Stimulated activated naive CD8-positive, alpha-beta T cell treated with anti-CD3 and anti-CD28 coated beads, Interleukin-15, amount 100 ng/mL, for 72 hours (primary cell): ENCODE results near the gene C1QTNF1.
A peak's percentile ranks its signal among the peaks of the same experiment; 100 is the strongest.

ENCODE experiments used
- ATAC-seq: fragments of 150-1000 bp; cut with Tn5 transposase; 2 replicates; pipeline ENCODE4 v1.10.0; 2021; ENCODE audit warnings: mild to moderate bottlenecking, moderate library complexity
- DNase-seq, 2 donors: peaks; one replicate each; pipeline ENCODE4 v3.0.0; 2021 to 2022
- H3K27ac Mint-ChIP-seq, 2 donors: one replicate each; pipeline ENCODE4 v1.8.0; 2022; ENCODE audit warnings: mild to moderate bottlenecking in 2 of 2, mixed read lengths in 2 of 2, moderate library complexity in 2 of 2
- H3K27me3 Mint-ChIP-seq: one replicate; pipeline ENCODE4 v1.8.0; 2022; ENCODE audit warnings: mixed read lengths
- H3K4me1 Mint-ChIP-seq: one replicate; pipeline ENCODE4 v1.8.0; 2022; ENCODE audit warnings: mild to moderate bottlenecking, mixed read lengths
- H3K4me3 Mint-ChIP-seq, 2 donors: one replicate each; pipeline ENCODE4 v1.8.0; 2022; ENCODE audit warnings: mild to moderate bottlenecking in 2 of 2, mixed read lengths in 2 of 2, moderate library complexity in 1 of 2
- H3K9me3 Mint-ChIP-seq, 2 donors: one replicate each; pipeline ENCODE4 v1.8.0; 2022; ENCODE audit warnings: mixed read lengths in 2 of 2

Gene C1QTNF1

DNA sequence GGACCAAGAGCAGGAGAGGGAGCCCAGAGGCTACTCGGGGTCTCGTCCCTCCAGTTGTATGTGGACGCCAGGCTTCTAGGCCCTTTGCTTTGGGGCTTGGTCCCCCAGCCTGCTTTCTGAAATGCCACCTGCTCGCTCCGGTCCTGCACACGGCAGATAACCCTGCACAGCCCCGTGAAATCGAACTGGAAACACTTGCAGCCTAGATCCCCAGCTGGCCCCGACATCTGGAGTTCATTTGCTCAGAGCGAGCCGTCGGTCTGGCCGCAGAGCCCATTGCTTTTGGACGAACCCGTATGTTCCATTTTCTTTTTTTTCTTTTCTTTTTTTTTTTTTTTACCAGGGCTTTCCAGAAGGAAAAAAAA is 22.9 kb downstream of the C1QTNF1 start:
- H3K4me1 Mint-ChIP-seq: peaks cover 7% of the 10 kb centered on the region
- no peak overlapping the region for H3K4me3 Mint-ChIP-seq
- no peak overlapping the region for H3K27ac Mint-ChIP-seq
- peaks cover 19% of the 10 kb centered on the region for H3K27me3 Mint-ChIP-seq
- ATAC-seq (no peak), DNase-seq (no peak)
- H3K9me3 Mint-ChIP-seq: peaks cover 0 to 5% of the 10 kb centered on the region in 2 donors

DNA sequence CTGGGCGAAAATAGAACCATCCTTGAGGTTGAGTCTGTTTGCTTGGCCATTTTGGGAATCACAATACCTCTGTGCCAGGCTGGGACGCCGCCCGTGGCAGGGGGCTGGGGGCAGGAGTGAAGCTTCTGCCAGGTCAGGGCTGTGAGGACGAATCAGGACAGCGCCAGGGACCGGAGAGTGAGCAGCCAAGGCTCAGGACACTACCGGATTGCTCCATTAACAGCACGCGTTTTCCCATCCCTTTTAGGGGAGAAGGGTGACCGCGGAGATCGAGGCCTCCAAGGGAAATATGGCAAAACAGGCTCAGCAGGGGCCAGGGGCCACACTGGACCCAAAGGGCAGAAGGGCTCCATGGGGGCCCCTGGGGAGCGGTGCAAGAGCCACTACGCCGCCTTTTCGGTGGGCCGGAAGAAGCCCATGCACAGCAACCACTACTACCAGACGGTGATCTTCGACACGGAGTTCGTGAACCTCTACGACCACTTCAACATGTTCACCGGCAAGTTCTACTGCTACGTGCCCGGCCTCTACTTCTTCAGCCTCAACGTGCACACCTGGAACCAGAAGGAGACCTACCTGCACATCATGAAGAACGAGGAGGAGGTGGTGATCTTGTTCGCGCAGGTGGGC is 23.4 kb downstream of the C1QTNF1 start:
- no peak for ATAC-seq
- Mint-ChIP-seq H3K4me3 (no peak overlapping the region), H3K27ac (no peak overlapping the region), H3K9me3 (peaks cover 0 to 5% of the 10 kb centered on the region in 2 donors), H3K4me1 (peaks cover 7% of the 10 kb centered on the region), H3K27me3 (peaks cover 19% of the 10 kb centered on the region)
- DNase-seq: no peak

DNA sequence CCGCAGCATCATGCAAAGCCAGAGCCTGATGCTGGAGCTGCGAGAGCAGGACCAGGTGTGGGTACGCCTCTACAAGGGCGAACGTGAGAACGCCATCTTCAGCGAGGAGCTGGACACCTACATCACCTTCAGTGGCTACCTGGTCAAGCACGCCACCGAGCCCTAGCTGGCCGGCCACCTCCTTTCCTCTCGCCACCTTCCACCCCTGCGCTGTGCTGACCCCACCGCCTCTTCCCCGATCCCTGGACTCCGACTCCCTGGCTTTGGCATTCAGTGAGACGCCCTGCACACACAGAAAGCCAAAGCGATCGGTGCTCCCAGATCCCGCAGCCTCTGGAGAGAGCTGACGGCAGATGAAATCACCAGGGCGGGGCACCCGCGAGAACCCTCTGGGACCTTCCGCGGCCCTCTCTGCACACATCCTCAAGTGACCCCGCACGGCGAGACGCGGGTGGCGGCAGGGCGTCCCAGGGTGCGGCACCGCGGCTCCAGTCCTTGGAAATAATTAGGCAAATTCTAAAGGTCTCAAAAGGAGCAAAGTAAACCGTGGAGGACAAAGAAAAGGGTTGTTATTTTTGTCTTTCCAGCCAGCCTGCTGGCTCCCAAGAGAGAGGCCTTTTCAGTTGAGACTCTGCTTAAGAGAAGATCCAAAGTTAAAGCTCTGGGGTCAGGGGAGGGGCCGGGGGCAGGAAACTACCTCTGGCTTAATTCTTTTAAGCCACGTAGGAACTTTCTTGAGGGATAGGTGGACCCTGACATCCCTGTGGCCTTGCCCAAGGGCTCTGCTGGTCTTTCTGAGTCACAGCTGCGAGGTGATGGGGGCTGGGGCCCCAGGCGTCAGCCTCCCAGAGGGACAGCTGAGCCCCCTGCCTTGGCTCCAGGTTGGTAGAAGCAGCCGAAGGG is 24.2 kb downstream of the C1QTNF1 start:
- Mint-ChIP-seq H3K27me3 (peaks cover 19% of the 10 kb centered on the region), H3K27ac (no peak overlapping the region), H3K4me1 (peaks cover 7% of the 10 kb centered on the region), H3K4me3 (no peak overlapping the region), H3K9me3 (peaks cover 1 to 4% of the 10 kb centered on the region in 2 donors)
- DNase-seq (no peak), ATAC-seq (no peak)

DNA sequence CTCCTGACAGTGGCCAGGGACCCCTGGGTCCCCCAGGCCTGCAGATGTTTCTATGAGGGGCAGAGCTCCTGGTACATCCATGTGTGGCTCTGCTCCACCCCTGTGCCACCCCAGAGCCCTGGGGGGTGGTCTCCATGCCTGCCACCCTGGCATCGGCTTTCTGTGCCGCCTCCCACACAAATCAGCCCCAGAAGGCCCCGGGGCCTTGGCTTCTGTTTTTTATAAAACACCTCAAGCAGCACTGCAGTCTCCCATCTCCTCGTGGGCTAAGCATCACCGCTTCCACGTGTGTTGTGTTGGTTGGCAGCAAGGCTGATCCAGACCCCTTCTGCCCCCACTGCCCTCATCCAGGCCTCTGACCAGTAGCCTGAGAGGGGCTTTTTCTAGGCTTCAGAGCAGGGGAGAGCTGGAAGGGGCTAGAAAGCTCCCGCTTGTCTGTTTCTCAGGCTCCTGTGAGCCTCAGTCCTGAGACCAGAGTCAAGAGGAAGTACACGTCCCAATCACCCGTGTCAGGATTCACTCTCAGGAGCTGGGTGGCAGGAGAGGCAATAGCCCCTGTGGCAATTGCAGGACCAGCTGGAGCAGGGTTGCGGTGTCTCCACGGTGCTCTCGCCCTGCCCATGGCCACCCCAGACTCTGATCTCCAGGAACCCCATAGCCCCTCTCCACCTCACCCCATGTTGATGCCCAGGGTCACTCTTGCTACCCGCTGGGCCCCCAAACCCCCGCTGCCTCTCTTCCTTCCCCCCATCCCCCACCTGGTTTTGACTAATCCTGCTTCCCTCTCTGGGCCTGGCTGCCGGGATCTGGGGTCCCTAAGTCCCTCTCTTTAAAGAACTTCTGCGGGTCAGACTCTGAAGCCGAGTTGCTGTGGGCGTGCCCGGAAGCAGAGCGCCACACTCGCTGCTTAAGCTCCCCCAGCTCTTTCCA is 25.1 kb downstream of the C1QTNF1 start:
- Mint-ChIP-seq H3K27ac (peak overlapping the region in 1 of 2 donors; percentile 82), H3K4me3 (no peak overlapping the region), H3K4me1 (peaks cover 7% of the 10 kb centered on the region), H3K9me3 (peaks cover 10 to 12% of the 10 kb centered on the region in 2 donors), H3K27me3 (peaks cover 19% of the 10 kb centered on the region)
- ATAC-seq: no peak
- no peak for DNase-seq

DNA sequence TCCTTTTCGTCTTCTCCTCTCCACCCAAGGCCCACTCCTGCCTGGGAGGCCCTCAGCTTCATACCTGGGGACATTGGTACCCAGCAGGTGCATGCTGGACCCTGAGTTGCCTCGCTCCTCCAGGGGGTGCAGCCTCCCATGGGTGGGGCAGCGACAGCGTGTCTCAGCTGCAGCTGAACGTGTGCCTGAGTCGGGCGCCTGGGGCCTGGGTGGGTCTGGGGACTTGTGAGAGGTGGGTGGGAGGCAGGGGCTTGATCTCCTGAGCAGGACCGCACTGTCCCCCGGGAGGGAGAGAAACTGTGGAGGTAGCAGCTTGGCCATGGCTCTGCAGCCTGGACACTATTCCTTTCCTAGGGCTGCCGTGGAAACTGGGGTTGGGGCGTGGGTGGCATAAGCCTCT is 25.9 kb downstream of the C1QTNF1 start:
- Mint-ChIP-seq H3K4me1 (peaks cover 7% of the 10 kb centered on the region), H3K9me3 (peaks cover 14 to 17% of the 10 kb centered on the region in 2 donors), H3K27ac (peak overlapping the region in 1 of 2 donors; percentile 82), H3K27me3 (peaks cover 14% of the 10 kb centered on the region), H3K4me3 (no peak overlapping the region)
- ATAC-seq: no peak
- no peak for DNase-seq

DNA sequence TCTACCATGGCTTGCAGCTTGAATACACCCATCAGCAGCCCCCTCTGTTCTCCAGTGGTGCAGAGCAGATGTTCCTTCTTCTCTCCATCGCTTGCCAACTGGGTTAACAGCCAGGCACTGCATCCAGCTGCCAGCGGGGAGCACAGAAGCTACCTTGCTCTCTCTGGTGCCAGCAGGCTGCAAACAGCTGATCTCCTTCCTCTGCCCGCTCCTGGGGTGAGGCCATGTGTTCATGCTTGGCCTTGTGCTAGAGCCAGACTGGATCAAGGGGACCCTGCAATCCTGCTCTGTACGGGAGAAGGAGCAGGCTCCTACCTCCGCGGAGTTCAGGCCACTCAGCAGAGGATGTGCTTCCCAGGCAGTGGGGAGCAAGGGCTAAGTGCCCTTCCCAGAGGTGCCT is 26.6 kb downstream of the C1QTNF1 start:
- H3K4me3 Mint-ChIP-seq: no peak overlapping the region
- DNase-seq (no peak), ATAC-seq (no peak)
- H3K9me3 Mint-ChIP-seq: peaks cover 14 to 17% of the 10 kb centered on the region in 2 donors
- peaks cover 7% of the 10 kb centered on the region for H3K27me3 Mint-ChIP-seq
- peaks cover 4% of the 10 kb centered on the region for H3K4me1 Mint-ChIP-seq
- H3K27ac Mint-ChIP-seq: no peak overlapping the region

DNA sequence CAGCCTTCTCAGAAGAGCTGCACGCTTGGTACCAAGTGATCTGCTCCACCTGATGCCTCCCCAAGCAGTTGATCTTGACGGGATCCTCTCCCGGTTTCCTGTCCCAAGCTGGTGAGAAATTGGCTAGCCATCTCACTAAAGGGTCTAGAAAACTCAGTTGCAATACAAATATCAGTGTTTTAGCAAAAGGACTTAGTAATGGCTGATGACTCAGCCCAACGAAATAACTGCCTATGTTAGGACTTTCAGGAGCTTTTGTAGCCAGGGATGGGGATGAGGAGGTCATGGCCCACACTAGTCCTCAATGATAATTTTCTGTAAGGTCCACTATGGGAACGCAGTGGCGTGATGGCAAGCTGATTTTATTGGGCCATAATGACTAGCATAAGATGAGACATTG is 27.3 kb downstream of the C1QTNF1 start:
- H3K27ac Mint-ChIP-seq: peak overlapping the region in 1 of 2 donors; percentile 86
- peaks cover 14 to 17% of the 10 kb centered on the region in 2 donors for H3K9me3 Mint-ChIP-seq
- no peak overlapping the region for H3K4me3 Mint-ChIP-seq
- no peaks in the 10 kb centered on the region for H3K4me1 Mint-ChIP-seq
- no peak for DNase-seq
- no peaks in the 10 kb centered on the region for H3K27me3 Mint-ChIP-seq
- ATAC-seq: no peak

DNA sequence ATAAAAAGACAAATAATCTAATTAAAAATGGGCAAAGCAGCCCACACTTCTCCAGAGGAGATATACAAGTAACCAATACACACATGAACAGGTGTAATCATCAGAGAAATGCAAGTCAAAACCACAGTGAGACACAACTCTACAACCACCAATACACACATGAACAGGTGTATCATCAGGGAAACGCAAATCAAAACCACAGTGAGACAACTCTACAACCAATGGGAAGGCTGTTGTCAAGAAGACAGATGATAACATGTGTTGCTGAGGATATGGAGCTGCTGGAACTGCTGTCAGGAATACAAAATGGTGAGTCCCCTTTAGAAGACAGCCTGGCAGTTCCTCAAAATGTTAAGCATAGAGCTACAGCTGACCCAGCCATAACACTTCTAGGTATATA is 28.2 kb downstream of the C1QTNF1 start:
- Mint-ChIP-seq H3K4me3 (no peak overlapping the region), H3K9me3 (peaks cover 14 to 17% of the 10 kb centered on the region in 2 donors), H3K27me3 (no peaks in the 10 kb centered on the region), H3K27ac (no peak overlapping the region), H3K4me1 (no peaks in the 10 kb centered on the region)
- ATAC-seq (no peak), DNase-seq (no peak)

DNA sequence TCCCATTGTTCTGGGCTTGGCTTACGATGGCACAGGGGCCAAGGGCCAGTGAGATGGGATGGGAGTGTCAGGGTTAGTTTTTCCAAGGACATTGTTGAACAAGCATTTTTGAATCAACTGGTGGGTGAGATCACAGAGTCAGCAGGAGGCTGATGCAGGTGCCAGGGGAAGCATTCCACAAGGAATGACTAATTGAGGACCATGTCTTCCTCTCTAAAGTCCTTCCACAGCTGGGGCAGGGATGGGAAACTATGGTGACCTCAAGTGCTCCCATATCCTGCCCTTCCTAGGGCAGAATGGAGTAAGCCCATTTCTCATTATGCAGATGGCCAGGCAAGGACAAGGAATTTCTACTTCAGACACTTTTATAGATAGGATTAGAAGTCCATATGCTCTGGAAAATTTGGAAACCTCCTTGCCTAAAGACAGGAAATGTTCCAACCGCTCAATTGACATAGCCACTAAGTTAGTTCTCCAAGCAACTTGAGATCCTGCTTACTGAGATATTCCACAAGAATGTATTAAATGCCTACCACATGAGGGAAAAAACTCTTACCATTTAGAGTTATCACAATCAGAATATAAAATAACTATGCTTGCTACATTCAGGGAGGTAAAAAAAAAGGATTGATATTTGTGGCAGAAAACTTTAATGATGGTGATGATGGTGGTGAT is 29.4 kb downstream of the C1QTNF1 start:
- peaks cover 14 to 17% of the 10 kb centered on the region in 2 donors for H3K9me3 Mint-ChIP-seq
- H3K4me3 Mint-ChIP-seq: no peak overlapping the region
- H3K27ac Mint-ChIP-seq: no peak overlapping the region
- ATAC-seq: no peak
- DNase-seq: no peak
- peaks cover under 1% of the 10 kb centered on the region for H3K4me1 Mint-ChIP-seq
- no peaks in the 10 kb centered on the region for H3K27me3 Mint-ChIP-seq

DNA sequence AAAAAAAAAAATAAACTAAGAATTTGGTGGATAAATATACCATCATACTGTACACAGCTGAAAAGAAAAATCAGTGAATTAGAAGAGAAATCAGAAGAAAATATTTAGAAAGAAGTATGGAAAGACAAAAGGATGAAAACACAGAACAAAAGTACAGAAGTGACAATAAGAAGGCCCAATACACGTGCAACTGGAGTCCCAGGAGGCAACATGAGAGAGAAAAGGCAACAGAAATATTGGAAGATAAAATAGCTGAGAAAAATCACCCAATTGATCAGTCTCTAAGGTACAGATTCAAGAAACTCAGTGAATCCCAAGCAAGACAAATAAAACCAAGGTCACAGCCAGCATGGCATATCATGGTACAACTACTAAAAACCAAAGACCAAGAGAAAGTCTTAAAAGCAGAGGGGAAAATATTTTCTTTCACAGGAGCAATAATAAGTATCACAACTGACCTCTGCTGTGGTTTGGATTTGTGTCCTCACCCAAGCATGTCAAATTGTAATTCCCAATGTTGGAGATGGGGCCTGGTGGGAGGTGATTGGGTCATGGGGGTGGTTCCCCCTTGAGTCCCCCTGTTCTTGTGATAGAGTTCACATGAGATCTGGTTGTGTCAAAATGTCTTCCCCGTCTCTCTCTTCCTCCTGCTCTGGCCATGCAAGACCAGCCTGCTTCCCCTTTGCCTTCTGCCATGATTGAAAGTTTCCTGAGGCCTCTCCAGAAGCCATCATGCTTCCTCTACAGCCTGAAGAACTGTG is 30.4 kb downstream of the C1QTNF1 start:
- H3K27me3 Mint-ChIP-seq: no peaks in the 10 kb centered on the region
- no peak overlapping the region for H3K4me3 Mint-ChIP-seq
- ATAC-seq (no peak), DNase-seq (no peak)
- H3K9me3 Mint-ChIP-seq: peaks cover 14 to 17% of the 10 kb centered on the region in 2 donors
- H3K4me1 Mint-ChIP-seq: peaks cover 6% of the 10 kb centered on the region
- no peak overlapping the region for H3K27ac Mint-ChIP-seq

DNA sequence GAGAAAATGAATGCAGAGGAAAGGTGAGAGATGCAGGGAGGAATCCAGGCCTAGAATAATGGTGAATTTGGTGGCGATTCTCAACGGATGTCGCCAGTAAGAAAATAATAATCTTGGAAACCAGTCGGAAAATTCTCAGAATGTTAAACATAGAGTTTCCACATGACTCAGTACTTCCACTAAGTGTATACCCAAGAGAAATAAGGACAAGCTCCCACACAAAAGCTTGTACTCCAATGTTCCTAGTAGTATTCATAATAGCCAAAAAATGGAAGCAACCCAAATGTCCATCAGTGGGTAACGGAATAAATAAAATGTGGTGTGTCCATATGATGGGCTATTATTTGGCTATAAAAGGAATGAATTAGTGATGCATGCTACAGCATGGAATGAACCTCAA is 31.2 kb downstream of the C1QTNF1 start:
- ATAC-seq: no peak
- H3K27ac Mint-ChIP-seq: no peak overlapping the region
- peaks cover 6% of the 10 kb centered on the region for H3K4me1 Mint-ChIP-seq
- peaks cover 14 to 17% of the 10 kb centered on the region in 2 donors for H3K9me3 Mint-ChIP-seq
- no peaks in the 10 kb centered on the region for H3K27me3 Mint-ChIP-seq
- no peak overlapping the region for H3K4me3 Mint-ChIP-seq
- no peak for DNase-seq

DNA sequence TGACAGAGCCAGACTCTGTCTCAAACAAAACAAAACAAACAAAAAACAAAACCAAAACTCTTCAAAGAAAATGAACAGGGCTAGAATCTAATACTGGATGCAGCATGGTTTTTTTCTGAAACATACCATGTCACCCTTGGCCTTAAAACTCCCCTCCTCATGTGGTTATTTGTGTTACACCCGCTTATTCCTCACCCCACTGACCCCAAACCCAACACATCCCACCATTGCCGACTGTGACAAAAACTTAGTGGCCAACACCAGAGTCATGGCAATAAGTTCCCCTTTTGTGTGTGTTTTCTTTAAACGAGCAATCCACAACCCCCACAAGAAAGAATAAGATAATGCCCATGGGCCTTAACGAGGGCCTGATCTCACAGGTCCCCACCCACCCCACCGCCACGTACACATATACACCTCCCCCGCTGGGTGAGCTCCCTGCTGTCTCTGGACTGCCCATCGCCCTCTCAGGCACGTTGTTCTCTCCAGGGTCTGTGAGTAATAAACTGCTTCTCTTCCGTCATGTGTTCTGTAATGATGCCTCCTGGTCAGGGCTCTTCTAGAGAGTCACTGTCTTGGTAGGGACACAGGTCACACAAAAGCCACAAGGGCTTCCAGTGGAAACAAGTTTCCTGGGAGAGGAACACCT is 33.9 kb downstream of the C1QTNF1 start:
- no peak overlapping the region for H3K4me3 Mint-ChIP-seq
- H3K9me3 Mint-ChIP-seq: peaks cover 14 to 17% of the 10 kb centered on the region in 2 donors
- no peaks in the 10 kb centered on the region for H3K27me3 Mint-ChIP-seq
- ATAC-seq: no peak
- H3K27ac Mint-ChIP-seq: no peak overlapping the region
- no peak for DNase-seq
- peaks cover 6% of the 10 kb centered on the region for H3K4me1 Mint-ChIP-seq

DNA sequence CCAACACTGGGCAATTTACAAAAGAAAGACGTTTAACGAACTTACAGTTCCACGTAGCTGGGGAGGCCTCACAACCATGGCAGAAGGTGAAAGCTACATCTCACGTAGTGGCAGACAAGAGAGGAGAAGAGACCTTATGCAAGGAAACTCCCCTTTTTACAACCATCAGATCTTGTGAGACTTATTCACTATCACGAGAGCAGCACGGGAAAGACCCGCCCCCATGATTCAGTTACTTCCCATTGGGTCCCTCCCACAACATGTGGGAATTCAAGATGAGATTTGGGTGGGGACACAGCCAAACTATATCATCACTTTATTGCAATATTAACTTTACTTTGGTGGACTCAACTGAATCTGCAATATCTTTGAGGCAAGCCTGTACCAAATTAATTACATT is 38.7 kb downstream of the C1QTNF1 start:
- ATAC-seq: no peak
- Mint-ChIP-seq H3K27me3 (no peaks in the 10 kb centered on the region), H3K4me3 (no peak overlapping the region), H3K27ac (no peak overlapping the region), H3K9me3 (no peaks in the 10 kb centered on the region), H3K4me1 (peaks cover 11% of the 10 kb centered on the region)
- no peak for DNase-seq

DNA sequence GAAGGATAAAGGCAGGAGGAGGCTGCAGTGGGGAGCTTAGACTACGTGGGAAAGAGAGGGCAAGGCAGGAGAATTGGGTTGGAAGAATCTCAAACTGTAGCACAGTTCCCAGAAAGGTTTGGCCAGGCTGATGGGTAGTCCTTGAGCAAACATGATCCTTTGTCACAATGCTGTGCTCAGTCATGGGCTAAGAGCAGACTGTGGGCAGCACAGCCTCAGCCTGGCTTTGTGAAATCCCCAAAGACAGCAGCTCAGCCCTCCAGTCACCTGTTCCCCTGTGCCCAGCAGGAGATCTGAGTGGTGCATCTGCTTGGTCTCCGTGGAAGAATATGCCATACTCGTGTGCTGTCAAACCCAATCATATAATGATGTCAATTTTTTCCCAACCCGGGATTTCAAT is 40.1 kb downstream of the C1QTNF1 start:
- H3K4me3 Mint-ChIP-seq: no peak overlapping the region
- DNase-seq (no peak), ATAC-seq (no peak)
- no peaks in the 10 kb centered on the region for H3K9me3 Mint-ChIP-seq
- H3K27ac Mint-ChIP-seq: peak overlapping the region; percentile 7 to 71
- no peaks in the 10 kb centered on the region for H3K27me3 Mint-ChIP-seq
- peaks cover 6% of the 10 kb centered on the region for H3K4me1 Mint-ChIP-seq
